GM23248 (cell line): Measurements from ENCODE around the gene PSMD13.

Source experiments
- EZH2 ChIP-seq: fragments of 200-600 bp; sonication (generic); IDR thresholded peaks from 2 replicates; pipeline ENCODE4 v1.6.1; 2018; ENCODE audit warnings: antibody characterized with exemption, mild to moderate bottlenecking; ENCODE audit not compliant: insufficient read depth, poor library complexity, severe bottlenecking
- EZH2phosphoT487 ChIP-seq: fragments of 200-600 bp; sonication (generic); IDR thresholded peaks from 2 replicates; pipeline ENCODE4 v1.6.1; 2018; ENCODE audit warnings: antibody characterized with exemption, moderate library complexity, mild to moderate bottlenecking, low read depth; ENCODE audit not compliant: insufficient read depth

GRCh38 chr11:208917-209260 is 27.9 kb upstream of the PSMD13 start:
- no peak for TF ChIP-seq EZH2
- TF ChIP-seq EZH2phosphoT487, result no peak
